Right lobe of liver (tissue), 6 donors: ENCODE measurements around the gene RASSF8. TPM values are rescaled to one million over a fixed set of nuclear protein-coding genes. Genes with fewer than 3 reads are reported as not detected.
A peak's percentile ranks its signal among the peaks of the same experiment; 100 is the strongest.

Source experiments
- ATAC-seq, 4 donors: fragments of 200-7000 bp; cut with Tn5 transposase; one replicate each; pipeline ENCODE4 v1.9.1; 2020; ENCODE audit warnings: mild to moderate bottlenecking in 4 of 4, moderate library complexity in 4 of 4
- DNase-seq, 3 donors: peaks; one replicate each; pipeline ENCODE4 v3.0.0-alpha.2; 2020
- H3K27ac ChIP-seq, 3 donors: fragments of 200-600 bp; one replicate each; pipeline ENCODE4 v1.8.0; 2022
- H3K27me3 ChIP-seq, 2 donors: fragments of 200-600 bp; one replicate each; pipeline ENCODE4 v1.8.0; 2022
- H3K36me3 ChIP-seq, 4 donors: fragments of 200-600 bp; sonication (generic) in 1 of 4; one replicate each; pipeline versions ENCODE4 v1.5.1 to v1.8.0; 2017 to 2022; ENCODE audit warnings: control low read depth in 1 of 4
- H3K4me1 ChIP-seq, 4 donors: fragments of 200-600 bp; sonication (generic) in 1 of 4; one replicate each; pipeline versions ENCODE4 v1.5.1 to v1.8.0; 2017 to 2022; ENCODE audit warnings: control low read depth in 1 of 4
- H3K4me3 ChIP-seq, 3 donors: fragments of 200-600 bp; one replicate each; pipeline ENCODE4 v1.8.0; 2022
- H3K9me3 ChIP-seq, 4 donors: fragments of 200-600 bp; sonication (generic) in 1 of 4; one replicate each; pipeline versions ENCODE4 v1.5.1 to v1.8.0; 2017 to 2022; ENCODE audit warnings: control low read depth in 1 of 4
- CTCF ChIP-seq, 4 donors: fragments of 200-600 bp in 3 of 4; fragments of 450-650 bp in 1 of 4; IDR thresholded peaks; one replicate each; pipeline versions ENCODE4 v1.5.1 to v1.8.0; 2016 to 2022; ENCODE audit warnings: antibody characterized with exemption in 4 of 4, mild to moderate bottlenecking in 2 of 4
- POLR2A ChIP-seq: fragments of 450-650 bp; IDR thresholded peaks from one replicate; pipeline ENCODE4 v1.6.1; 2017; ENCODE audit warnings: antibody characterized with exemption, mild to moderate bottlenecking
- WGBS: methylation state at CpG from one replicate; pipeline ENCODE4 v1.1.6; 2018; ENCODE audit warnings: low coverage, low lambda C conversion rate; ENCODE audit not compliant: insufficient coverage; ENCODE audit errors: missing lambda C conversion rate; 5-methylcytosine and 5-hydroxymethylcytosine counted together
- intact Hi-C, 2 donors: fragments of 100-400 bp; cut with DNase I; formaldehyde crosslinking; loops; one replicate each; pipeline versions ENCODE4 v1.11.2 to v1.14.1; 2022
- total RNA-seq, 6 experiments: library from RNA; depleted of rRNA in 2 of 6; stranded (reverse); fragments of >200 nt in 2 of 6; fragmentation: NEBNext Ultra II Directional in 3 of 6; extraction: Animal tissue kit (Norgen Biotek cat#: 25700) in 3 of 6; gene quantifications; one replicate each; pipeline versions ENCODE4 v1.1.0 to v1.2.4, GENCODE V29; 2016 to 2023
- donor health status: DM: no; HTN: yes; CAD: no.
- donor health status: DM: no; HTN: no; CAD: no.
- donor health status: DM: no; HTN: no; CAD: no.
- donor health status: DM: no; HTN: yes; CAD: no.
- donor health status: DM: no; HTN: yes; CAD: no.

The RASSF8 gene
- total RNA-seq, 6 experiments from 2014 or later = 3.9 to 12.4 (median 7.3) TPM

GRCh38 chr12:26021534-26021933 is 63.1 kb downstream of the RASSF8 start:
- no peak overlapping the region for H3K4me3 ChIP-seq
- ATAC-seq (no peak), DNase-seq (no peak)
- H3K9me3 ChIP-seq = no peaks in the 10 kb centered on the region
- no peaks in the 10 kb centered on the region for H3K36me3 ChIP-seq
- WGBS = 60% methylated on average over 1 of the region's 2 CpGs
- no peak overlapping the region for H3K27ac ChIP-seq
- intact Hi-C loops = no loop called here
- peaks cover 0 to 3% (median 0%) of the 10 kb centered on the region in 4 donors for H3K4me1 ChIP-seq
- TF ChIP-seq CTCF (IDR thresholded peaks at IDR 0.05) = no peak
- no peaks in the 10 kb centered on the region for H3K27me3 ChIP-seq

- H3K36me3 ChIP-seq = no peaks in the 10 kb centered on the region
- ATAC-seq (no peak), DNase-seq (no peak)
- intact Hi-C loops = no loop called here
- 96% methylated on average over 3 of the region's 3 CpGs for WGBS
- no peaks in the 10 kb centered on the region for H3K27me3 ChIP-seq
- H3K9me3 ChIP-seq = no peaks in the 10 kb centered on the region
- peaks cover 0 to 3% (median 0%) of the 10 kb centered on the region in 4 donors for H3K4me1 ChIP-seq
- no peak for TF ChIP-seq CTCF (IDR thresholded peaks at IDR 0.05)
- TF ChIP-seq POLR2A = no peak
- no peak overlapping the region for H3K4me3 ChIP-seq
- no peak overlapping the region for H3K27ac ChIP-seq
Observed at GRCh38 chr12:26022043-26022442, 63.6 kb downstream of the RASSF8 start.

- ATAC-seq (no peak), DNase-seq (no peak)
- Histone ChIP-seq H3K27ac (no peak overlapping the region), H3K4me1 (peaks cover 0 to 9% (median 3%) of the 10 kb centered on the region in 4 donors), H3K36me3 (no peaks in the 10 kb centered on the region), H3K27me3 (no peaks in the 10 kb centered on the region), H3K9me3 (no peaks in the 10 kb centered on the region), H3K4me3 (no peak overlapping the region)
- intact Hi-C loops = no loop called here
- WGBS = 90% methylated on average over 1 of the region's 1 CpG
- TF ChIP-seq CTCF (IDR thresholded peaks at IDR 0.05) (no peak), POLR2A (no peak)
Observed at GRCh38 chr12:26026713-26027112, 68.2 kb downstream of the RASSF8 start.

GRCh38 chr12:26027401-26027800 is 68.9 kb downstream of the RASSF8 start:
- ATAC-seq (peak in 2 of 4 donors; percentile 46 to 55), DNase-seq (no peak)
- H3K27me3 ChIP-seq = no peaks in the 10 kb centered on the region
- H3K36me3 ChIP-seq = no peaks in the 10 kb centered on the region
- no peaks in the 10 kb centered on the region for H3K9me3 ChIP-seq
- TF ChIP-seq CTCF (IDR thresholded peaks at IDR 0.05) (no peak), POLR2A (no peak)
- H3K4me3 ChIP-seq = no peak overlapping the region
- intact Hi-C loops = no loop called here
- H3K27ac ChIP-seq = no peak overlapping the region
- H3K4me1 ChIP-seq = peaks cover 0 to 9% (median 3%) of the 10 kb centered on the region in 4 donors
